Stimulated activated CD8-positive, alpha-beta memory T cell treated with anti-CD3 and anti-CD28 coated beads, Interleukin-4, amount 100 ng/mL, for 1 hour (primary cell): ENCODE results near the gene CDKAL1.

Source experiments
- DNase-seq, 2 donors: peaks; one replicate each; pipeline ENCODE4 v3.0.0-alpha.2; 2020; ENCODE audit warnings: low read depth in 2 of 2, low spot score in 1 of 2

Gene CDKAL1

DNA sequence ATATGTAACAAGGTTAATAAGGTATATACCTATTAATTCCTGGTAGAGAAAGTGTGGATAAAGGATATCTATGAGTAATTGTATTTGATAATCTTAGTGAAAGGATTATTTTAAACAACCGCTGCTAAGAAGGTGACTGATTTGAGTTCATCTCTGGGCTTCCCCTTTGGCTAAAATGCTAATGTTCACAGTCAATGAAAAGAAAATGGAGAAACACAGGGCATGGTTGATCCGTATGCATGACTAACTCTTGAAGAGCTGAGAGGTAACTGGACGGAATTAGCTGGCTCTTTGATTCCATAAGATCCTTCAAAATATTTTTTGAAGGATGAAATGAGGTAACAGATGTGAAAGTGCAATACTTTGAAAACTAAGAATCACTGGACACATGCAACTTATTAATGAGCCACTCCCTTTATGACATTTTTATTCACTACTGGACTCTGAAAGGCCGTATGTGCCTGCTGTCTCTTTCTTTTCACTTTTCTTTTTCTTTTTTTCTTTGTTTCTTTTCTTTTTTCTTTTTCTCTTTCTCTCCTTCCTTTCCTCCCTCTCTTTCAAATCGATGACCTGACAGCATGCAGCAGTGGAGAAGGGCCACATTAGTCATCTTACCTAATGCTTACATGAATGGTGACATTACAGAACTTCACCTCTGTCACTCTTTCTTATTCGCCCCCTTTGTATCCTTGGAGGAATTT, 464.6 kb downstream of the CDKAL1 start:
- no peak for DNase-seq

DNA sequence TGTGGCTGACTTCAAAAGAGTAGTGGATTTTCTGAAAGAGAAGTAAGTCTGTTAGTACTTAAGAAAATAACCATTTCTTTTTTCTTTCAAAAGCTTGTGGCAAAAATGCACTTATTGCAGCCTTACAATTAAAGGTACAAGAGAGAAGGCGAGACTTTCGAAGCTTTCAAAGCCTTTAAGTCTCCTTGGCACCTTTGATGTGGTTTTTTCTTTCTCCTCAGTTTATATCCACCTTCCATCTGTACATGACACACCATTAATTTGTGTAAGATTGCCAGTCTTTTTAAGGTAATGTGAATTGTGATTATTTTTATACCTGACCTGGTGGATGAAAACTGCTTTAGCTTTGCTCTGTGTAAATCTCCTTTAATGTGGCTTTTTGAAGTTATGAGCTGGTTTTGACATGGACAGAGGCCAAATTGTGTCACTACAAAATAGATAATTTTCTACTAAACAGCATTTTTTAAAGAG, 466.1 kb downstream of the CDKAL1 start:
- DNase-seq = no peak

DNA sequence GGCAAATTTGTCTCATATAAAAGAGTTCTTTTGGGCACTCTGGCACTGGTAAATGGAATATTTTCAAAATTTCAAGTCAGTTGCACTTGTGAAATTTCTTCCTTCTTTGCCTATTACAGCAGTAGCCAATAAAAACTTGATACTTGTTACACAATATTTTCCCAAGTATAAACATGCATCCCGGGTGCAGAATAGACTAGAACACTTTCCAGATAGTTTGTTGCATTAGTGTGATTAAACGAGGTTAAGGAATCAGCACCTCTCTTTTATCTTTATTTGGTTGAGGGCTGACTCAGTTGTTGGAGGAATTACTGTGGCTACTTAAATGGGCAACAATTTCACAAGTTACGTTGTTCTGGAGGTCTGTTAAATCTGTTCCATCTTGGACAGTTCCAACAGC, 467.5 kb downstream of the CDKAL1 start:
- DNase-seq = no peak

DNA sequence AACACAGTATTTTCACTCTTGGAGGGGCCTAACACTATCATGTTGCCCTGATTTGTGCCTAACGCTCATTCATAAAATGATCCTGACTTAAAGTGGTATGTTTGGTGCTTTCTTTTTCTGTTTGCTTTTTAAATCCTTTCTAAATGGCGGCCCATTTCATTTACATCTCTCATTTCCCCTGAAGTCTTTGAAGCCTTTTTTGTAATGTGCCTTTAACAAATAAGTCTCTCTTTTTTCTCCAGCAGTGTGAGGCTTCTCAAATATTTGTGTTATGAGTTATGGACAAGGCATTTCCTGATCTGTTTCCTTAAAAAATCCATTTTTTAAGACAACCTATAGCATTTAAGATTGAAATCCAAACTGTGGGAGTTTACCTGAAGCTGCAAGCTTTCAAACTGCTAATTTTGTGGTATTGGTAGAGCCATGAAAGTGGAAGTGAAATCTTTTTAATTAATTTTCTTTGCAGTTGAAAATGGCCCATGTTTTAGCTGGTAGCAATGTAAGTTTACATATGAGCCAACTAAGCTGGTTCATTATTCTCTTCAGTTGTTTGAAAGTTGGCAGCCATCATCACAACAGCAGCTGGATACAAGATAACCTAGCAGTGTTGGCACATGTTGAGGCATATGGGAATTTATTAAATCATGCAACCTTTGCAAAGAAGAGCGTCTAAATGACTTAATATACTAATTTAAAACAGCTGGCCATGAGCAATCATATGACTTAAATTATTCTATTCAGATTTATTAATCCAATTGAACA, 469.7 kb downstream of the CDKAL1 start:
- no peak for DNase-seq

DNA sequence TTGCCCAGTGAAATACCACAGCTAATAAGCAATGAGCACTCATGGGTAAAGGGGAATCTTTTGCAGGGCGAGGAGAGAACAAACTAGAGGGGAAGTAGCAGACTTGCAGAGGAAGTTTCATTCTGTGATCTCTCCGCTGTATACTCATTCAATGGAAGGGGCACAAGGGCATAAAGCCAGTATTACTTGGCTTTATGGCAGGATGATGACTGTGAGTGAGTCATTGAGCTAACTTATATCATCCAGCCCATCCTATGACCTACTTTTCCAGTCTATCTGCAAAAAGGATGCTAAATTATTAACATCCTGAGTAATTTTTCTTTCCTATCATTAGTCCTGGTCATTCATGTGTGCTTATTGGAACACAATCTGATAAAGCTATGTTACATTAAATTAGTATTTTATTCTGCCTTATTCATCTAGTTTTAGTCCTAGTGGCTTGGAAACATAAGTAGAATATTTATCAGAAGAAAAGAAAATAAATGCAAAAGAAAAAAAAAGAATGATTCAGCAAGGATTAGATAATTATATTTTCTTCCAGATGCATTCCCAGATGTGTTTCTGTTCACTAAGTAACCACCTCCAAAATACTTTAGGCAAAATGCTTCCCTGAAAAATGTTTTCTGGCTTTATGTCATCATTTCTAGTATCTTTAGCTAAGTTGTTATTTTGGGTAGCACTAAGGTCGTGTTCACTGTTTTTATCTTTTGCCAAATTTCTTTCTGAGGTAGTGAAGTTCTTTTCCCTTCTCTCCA, 471.7 kb downstream of the CDKAL1 start:
- DNase-seq = no peak

GRCh38 chr6:21019614-21020013, 485.4 kb downstream of the CDKAL1 start:
- no peak for DNase-seq

- no peak for DNase-seq
Observed at GRCh38 chr6:21022343-21023107, 488.3 kb downstream of the CDKAL1 start.

DNA sequence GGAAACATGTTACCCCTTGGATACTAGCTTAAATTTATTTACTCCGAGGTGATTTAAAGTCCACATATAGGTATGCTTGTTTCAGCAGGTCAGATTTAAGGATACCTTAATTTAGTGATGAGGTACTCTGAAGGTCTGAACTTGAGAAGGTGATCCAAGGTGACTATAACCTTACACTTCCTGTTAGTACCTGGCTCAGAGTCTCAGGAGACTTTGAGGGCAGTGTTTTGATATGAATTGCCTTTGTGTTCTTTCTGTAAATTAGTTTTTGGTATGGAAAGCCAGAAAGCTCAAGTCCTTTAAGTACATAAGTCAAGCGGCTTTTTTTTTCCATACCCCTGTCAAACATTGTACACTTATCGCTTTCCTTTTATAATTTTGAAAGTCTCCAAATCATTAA, 489.0 kb downstream of the CDKAL1 start:
- no peak for DNase-seq

GRCh38 chr6:21024616-21025015, 490.4 kb downstream of the CDKAL1 start:
- DNase-seq = no peak

- no peak for DNase-seq
Observed at GRCh38 chr6:21026576-21027273, 492.5 kb downstream of the CDKAL1 start.

DNA sequence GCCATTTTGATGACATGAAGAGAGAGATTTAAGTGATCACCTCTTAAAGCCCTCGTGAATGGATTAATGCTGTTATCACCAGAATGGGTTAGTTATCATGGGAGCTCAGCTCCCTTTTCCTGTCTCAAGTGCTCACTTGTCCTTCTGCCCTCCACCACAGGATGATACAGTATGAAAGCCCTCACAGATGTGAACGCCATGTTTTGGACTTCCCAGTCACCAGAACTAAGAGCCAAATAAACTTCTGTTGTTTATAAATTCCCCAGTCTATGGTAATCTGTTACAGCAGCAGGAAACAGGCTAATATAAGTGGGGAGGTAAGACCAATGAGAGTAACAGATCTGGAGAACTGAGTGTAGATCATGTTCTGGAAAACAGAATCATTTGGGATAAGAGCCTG, 493.2 kb downstream of the CDKAL1 start:
- DNase-seq = no peak

GRCh38 chr6:21031182-21031581, 496.9 kb downstream of the CDKAL1 start:
- no peak for DNase-seq

DNA sequence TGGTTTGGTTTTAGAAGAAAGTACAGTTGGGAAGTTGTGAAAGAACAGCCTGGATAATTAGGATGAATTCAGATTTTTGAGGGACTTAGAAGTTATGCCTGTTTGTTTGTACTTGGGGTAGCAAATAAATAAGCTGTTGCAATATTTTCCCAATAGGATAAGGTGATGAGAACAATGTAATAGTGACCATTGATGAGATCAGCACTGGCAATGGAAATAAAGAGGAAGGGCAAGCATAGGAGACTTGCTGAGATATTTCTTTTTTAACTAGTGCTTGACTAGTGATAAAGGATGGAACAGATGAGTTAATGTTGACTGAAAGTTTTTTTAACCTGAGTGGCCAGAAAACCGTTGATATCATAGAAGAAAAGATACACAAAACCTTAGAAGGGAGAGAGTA, 498.8 kb downstream of the CDKAL1 start:
- no peak for DNase-seq

DNA sequence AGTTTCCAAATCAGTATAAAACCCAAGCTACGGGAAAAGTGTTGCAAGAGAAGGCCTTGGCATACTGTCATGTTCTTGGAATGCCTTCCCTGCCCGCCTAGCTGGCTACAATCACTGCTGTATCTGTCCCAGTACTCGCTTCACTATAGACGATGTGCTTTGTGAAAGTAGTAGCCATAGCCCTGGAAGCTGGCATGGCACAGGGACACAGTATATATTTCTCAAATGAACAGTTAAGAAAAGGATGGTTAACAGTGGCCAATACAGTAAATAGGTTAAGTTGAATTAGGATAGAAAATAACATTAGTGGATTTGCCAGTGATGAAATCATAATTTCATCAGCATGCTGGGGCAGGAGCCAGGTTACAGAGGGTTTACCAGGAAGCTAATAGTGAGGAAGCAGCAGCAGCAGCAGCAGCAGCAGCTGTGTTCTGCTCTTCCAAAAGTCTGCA, 499.3 kb downstream of the CDKAL1 start:
- DNase-seq = no peak

- DNase-seq = no peak
Observed at GRCh38 chr6:21034345-21034744, 500.1 kb downstream of the CDKAL1 start.

DNA sequence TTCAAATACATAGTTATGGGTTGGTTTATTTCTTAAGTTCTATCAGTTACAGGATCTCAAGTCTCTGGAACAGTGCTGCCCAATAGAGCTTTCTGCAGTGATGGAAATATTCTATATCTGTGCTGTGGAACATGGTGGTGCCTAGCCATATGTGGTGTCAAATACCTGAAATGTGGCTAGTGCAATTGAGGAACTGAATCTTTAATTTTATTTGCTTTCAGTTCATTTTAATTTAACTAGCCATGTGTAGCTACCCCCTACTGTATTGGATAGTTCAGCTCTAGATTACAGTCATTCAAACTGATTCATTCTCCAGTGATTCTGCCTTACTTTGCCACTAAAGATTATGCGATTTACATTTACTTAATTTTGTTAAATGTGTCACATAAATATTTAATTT, 503.2 kb downstream of the CDKAL1 start:
- no peak for DNase-seq

DNA sequence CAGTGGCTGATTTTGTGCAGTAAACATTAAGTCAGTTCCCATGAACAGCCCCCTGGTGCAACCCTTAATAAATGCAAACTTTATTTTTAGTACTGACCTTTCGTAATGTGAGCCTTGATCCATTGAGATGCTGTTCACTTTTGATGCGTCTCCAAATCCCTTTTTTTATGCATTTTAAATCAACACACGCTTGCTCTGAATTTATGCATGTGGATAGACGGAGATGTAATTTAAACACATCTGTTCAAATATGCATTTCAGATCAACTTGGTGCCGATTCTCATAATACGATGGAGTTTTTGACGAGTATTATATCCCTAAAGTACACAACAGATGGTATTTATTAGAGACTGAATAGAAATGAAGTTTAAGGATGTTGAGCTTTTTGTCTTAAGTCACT, 505.7 kb downstream of the CDKAL1 start:
- no peak for DNase-seq

DNA sequence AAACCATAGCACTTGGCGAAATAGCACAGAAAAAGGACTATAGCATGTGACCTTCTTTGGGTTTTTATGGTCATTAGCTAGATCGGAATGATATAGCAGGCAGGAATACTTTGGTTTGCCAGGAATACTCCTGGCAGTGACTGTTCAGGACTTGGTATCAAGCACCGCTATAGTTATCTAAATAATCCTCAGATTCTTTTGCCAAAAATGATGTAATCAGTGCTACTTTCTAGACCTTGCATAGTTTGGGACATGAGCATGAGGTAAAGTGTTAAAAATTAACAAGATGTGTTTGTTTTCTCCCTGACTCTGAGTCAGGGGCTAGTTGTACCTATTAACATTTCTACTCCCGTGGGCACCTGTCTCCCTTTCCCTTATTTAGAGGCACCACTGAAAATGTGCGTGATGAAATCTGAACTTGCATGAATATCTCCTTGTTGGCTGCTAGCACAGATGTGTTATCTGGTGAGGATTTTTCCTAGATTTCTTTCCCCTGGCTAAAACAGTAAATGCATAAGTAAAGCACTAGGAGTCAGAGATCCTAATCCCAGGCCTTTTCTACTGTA, 511.0 kb downstream of the CDKAL1 start:
- DNase-seq = no peak

DNA sequence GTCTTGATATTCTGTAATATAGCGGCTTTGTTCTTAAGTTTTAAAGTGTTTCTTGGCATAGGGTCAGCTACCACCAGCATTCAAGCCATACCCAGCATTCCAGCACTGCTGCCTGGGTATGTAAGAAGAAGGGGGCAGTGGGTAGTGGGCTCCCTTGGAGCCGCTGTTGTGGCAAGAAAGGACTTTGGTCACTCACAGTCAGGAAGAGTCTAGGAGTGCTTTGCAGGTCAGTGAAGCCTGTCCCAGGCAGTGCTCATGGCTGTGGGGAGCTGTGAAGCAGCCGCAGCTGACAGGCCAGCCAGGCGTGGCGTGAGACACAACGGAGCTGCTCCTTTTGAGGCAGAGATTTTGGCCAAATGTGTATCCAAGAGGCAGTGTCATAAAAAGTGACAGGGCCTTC, 512.0 kb downstream of the CDKAL1 start:
- DNase-seq = no peak

DNA sequence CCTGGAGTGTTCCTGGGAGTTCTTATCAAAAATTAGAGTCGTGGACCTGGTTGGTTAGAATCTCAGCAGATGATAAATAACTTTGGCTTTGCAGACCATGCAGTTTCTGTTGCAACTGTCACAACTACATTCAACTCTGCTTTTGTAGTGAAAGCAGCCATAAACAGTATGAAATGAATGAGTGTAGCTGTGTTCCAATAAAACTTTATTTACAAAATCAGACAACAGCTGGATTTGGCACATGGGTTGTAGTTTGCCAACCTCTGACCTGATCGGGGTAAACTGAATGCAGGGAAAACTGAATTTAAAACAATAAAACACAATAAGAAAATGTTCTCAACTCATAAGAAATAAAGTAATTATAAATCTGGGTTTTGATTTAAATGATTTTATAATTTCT, 513.8 kb downstream of the CDKAL1 start:
- no peak for DNase-seq
